SIG-M5 (cell line): ENCODE measurements around the gene TIAM2.

Experiments
- DNase-seq: peaks from one replicate; lab custom pipeline; 2025; lab: John Stamatoyannopoulos, UW

TIAM2 gene

DNA sequence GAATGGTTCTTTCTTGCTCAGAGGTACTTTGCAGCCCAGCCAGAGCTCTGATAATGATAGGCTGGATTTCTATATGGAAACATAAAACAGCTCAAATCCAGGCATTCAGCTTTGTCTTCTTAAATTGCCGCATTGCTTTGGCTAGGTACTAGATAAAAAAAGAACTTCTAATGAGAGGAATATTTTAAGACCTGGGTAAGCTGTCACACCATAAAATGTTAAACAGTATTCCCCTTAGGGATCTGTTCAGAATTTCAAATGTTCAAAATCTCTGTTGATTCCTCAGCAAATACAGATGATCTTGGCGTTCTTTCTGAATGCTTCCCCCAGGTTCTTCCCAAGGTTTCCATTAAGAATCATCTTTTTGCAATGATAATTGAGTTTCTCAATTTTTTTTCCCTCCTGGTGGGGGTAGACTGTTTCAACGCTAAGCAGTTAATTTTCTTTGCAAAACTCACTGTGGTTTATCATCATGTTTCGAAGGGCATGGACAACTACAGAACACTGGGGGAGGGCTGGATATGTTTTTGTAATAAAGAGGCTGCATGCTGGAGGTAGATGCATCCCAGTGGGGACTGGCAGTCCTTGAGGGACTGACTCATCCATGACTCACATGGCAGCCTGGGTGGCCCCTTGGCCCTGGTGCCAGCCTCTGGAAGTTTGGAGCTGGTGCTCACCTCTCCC is 31.0 kb downstream of the TIAM2 start:
- no peak for DNase-seq

GRCh38 chr6:155026706-155027045 is 31.6 kb downstream of the TIAM2 start:
- no peak for DNase-seq

- no peak for DNase-seq
These were observed 35.1 kb downstream of the TIAM2 start for GRCh38 chr6:155030148-155030720.

- no peak for DNase-seq
These were observed 36.0 kb downstream of the TIAM2 start for GRCh38 chr6:155031091-155031490.

DNA sequence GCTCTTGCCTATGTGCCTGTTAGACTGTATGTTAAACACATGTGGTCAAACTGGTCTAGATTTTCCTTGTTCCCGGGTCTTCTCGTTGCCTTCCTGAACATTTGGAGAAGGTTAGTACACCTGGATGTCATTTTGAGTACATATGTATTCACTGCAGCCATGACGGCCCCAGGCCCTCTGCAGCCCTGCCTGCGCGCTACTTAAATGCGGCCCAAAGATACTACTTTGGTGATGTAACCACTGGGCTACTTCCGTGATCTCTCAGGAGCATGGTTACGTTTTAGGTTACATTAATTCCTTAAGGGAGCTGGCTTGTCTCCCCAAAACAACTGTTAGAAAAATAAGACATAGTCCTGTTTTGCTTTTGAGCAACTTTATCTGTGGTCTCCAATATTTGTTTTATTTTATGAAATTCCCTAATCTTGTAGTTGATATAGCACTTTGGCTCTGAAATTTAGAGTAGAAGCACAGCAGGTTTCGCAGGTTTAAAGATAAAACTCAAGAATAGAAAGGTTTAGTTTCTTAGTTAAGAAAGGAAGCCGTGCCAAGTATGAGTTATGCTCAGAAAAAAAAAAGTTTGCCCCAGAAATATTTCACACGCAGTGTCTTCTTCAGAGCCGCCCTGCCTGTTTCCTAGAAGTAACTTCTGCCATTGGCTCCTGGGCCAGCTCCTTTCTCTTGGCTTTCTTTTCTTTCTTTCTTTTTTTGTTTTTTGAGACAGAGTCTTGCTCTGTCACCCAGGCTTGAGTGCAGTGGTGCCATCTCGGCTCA is 38.1 kb downstream of the TIAM2 start:
- no peak for DNase-seq

- DNase-seq: no peak
These were observed 41.8 kb downstream of the TIAM2 start for GRCh38 chr6:155036907-155037306.

- no peak for DNase-seq
These were observed 43.0 kb downstream of the TIAM2 start for GRCh38 chr6:155038104-155038503.

- DNase-seq: no peak
These were observed 43.4 kb downstream of the TIAM2 start for GRCh38 chr6:155038527-155038926.

GRCh38 chr6:155039618-155040017 is 44.5 kb downstream of the TIAM2 start:
- no peak for DNase-seq

DNA sequence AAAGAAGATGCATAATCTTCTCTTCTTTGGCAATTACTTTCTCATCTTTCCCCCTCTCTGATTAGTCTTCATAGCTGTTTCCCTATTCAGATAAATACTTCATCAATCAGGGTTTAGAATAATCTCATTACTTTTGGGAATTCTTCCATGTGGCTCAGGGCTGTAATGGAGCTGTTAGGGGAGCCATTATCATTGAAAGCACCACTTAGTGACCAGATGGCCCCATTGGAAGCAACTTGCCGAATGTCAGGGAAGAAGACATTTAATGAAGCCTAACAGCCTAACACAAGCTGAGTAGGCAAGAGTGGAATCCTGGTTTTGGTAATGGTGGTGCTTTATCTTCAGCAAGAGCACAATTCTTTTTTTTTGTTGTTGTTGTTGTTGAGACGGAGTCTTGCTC is 45.0 kb downstream of the TIAM2 start:
- DNase-seq: no peak

DNA sequence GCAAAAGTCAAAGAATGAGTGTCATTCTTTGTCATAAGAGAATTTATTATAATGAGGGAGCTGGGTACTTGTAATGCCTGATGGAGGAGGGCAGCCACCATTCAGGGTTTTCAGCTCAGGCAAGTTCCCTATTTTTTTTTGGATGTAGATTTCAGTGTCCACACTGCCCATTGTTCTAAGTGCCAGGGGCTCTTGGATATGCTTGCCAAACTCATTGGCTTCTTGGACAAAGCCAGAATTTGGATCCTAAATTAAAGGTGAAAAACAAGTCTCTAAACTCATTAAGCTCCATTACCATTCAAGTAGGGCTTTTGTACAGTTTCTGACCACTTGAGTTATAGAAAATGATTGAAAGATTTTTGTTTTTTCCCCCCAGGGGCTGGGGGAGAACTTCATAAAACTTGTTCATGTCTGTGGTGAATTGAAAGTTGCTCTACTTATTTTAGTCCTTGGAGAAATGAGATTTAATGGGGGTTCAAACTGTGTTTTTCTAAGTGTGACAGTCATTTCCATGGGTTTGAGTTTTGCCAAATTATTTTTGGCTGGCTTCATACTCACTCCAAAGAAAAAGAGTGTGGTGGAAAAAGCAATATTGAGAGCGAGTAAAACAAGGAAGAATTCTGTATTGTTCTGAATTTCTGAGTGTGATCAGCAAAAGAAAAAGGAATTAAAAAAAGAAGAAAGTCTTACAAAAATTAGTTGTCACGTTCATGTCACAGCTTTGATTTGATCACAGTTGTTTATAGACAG is 46.0 kb downstream of the TIAM2 start:
- no peak for DNase-seq

DNA sequence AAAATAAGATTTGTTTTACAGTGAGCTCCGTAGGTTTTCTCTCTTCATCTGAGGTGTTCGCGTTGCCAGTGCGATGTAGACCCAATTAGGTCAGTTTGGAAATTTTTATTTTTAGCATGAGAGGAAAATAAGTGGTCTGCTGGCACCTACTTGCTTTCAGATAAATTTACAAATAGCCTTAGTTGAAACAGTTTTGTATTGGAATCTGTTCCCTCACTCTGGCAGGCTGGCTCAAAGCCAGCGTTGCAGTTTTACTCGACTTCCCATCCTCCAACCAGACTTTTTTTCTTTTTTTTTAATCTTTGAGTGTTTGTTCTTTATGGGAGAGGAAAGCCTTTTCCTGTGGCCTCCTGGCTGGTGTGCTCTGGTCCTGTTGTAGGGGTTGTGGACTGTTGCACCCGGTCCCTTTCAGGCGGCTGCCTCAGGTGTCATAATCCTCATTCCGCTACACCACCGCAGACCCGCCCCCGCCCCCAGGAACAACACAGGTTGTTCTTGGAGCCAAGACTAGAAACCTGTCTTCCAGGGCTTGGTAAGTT is 46.7 kb downstream of the TIAM2 start:
- DNase-seq: no peak

DNA sequence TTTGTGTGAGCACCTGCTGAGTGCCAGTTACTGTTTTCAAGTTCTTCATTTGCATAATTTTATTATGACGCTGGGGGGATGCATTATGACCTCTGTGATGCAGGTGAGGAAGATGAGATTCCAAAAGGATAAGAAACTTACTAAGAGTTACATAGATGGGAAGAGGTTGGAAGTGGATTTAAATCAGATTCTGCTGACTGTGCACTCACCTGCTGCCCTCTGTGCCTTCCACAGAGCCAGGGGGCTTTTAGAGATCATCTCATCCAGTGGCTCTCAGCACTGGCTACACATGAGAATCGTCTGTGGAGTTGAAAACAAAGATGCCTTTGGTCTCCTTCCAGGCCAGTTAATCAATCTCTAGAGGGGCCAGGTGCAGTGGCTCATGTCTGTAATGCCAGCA is 47.9 kb downstream of the TIAM2 start:
- no peak for DNase-seq

DNA sequence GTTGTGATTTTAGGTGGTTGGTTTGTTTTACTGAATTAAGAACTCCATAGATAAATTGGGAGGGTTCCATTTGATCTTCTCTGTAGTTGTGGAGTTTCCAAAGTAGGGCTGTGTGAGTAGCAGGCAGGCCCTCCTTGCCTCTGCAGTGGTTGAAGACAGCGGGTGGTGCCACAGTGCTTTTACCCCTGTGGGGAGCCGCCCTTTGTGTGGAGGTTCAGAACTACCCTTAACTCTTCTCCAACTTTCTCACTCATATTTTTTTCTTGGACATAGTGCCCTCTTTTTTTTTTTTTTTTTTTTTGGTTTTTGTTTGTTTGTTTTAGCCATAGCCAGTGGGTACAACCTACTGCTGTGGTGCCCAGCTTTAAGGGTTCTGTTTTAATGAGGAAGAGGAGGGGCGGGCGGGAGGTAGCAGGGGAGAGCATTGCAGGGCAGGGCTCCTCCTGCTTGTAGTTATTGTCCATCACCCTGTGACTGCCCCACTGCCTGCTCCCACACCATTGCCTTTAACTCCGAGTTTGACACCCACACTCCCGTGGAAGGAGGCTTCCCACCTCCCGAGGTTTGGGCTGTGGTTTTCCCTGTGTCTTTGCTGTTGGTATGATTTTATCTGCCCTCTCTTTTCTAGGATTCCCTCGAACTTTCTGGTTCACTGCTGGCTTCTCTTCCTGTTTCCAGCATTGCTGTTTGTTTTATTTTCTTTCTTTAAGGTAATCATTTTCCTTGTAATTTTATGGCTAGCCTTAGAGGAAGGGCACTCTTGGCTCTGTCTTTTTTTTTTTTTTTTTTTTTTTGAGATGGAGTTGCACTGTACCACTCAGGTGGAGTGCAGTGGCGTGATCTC is 50.7 kb downstream of the TIAM2 start:
- no peak for DNase-seq

GRCh38 chr6:155047523-155047922 is 52.4 kb downstream of the TIAM2 start:
- no peak for DNase-seq

DNA sequence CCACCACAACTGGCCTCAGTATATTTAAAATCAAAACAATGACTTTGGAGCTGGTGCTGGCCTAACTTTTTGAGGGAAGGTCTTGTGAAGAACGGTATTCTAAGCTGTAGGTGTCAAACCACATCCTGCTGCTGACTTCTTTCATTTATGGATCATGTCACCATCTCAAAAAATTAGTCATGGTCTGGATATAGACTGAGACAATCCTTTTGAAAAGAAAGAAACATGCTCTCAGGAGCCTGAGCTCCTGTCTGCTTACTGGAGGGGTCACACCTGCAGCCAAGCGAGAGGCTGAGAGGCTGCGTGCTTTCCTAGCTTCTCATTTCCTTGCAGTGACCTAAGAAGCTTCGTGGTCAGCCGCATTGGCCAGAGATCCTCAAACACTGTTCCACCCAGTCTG is 55.2 kb downstream of the TIAM2 start:
- DNase-seq: no peak

DNA sequence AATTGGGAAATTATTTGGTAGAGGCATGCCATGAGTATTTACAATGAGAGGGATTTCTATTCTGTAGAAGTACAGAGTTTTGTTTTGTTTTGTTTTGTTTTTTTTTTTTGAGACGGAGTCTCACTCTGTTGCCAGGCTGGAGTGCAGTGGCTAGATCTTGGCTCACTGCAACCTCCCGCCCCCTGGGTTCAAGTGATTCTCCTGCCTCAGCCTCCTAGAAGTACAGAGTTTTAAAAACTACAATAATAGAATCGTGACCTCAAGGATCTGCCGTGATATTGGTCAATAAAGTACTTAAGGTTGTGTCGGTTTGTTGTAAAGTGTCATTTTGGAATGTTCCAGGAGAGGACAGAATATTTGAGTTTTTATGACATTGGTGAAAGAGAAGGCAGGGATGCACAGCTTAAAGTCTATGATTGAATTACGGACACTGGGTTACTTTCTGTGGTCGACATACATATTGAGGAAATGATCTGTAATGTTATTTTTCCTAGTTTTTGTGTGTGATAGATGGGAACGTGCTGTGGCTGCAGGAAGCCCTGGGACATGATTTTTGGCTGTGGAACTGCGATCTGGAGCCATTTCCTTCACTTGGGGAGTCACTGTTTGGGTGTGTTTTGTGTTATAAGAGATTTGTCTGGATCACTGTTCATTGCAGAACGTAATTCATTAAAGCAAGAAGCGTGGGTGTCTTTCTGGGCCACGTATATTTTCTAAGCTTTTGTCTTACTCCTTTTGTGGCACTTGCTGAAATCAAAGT is 59.6 kb downstream of the TIAM2 start:
- DNase-seq: no peak

DNA sequence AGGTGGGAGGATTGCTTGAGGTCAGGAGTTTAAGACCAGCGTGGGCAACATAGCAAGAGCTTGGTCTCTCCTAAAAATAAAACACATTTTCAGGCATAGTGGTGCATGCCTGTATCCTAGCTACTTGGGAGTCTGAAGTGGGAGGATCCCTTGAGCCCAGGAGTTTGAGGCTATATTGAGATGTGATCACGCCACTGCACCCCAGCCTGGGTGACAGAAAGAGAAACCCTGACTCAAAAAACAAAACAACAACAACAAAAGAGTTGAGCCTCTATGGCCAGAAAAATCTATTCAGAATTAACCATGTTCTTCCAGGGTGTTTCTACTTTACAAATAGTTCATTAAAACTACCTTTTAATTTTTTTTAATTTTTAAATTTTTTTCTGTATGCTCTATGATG is 60.6 kb downstream of the TIAM2 start:
- DNase-seq: no peak

DNA sequence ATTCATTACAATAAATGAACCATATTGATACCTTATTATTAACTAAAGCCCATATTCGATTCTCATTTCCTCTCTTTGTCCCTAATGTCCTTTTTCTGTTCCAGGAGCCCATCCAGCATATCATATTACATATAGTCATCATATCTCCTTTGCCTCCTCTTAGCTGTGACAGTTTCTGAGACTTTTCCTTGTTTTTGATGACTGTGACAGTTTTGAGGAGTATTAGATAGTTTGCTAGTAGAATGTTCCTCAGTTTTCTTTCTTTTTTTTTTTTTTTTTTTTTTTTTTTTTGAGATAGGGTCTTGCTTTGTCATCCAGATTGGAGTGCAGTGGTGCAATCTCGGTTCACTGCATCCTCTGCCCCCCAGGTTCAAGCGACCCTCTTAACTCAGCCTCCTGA is 61.6 kb downstream of the TIAM2 start:
- DNase-seq: no peak

GRCh38 chr6:155061381-155061780 is 66.3 kb downstream of the TIAM2 start:
- no peak for DNase-seq

GRCh38 chr6:155062866-155063341 is 67.8 kb downstream of the TIAM2 start:
- no peak for DNase-seq
